GM21447 (cell line): Measurements from ENCODE around the gene TSPOAP1.

Experiments
- ATAC-seq: cut with Tn5 transposase; IDR thresholded peaks from one replicate; pipeline ENCODE4 v1.9.1; 2021; ENCODE audit not compliant: unreplicated experiment

The TSPOAP1 gene

GRCh38 chr17:58264407-58265103 lies 64.0 kb downstream of the TSPOAP1 start:
- ATAC-seq, result no peak

GRCh38 chr17:58263773-58264172 lies 64.8 kb downstream of the TSPOAP1 start:
- no peak for ATAC-seq

- no peak for ATAC-seq
Observed at GRCh38 chr17:58262149-58262548, 66.4 kb downstream of the TSPOAP1 start.

GRCh38 chr17:58254803-58255202 lies 73.8 kb downstream of the TSPOAP1 start:
- ATAC-seq, result no peak

GRCh38 chr17:58253082-58253481 lies 75.5 kb downstream of the TSPOAP1 start:
- ATAC-seq, result no peak

GRCh38 chr17:58252141-58252540 lies 76.5 kb downstream of the TSPOAP1 start:
- no peak for ATAC-seq
